Activated naive CD8-positive, alpha-beta T cell treated with anti-CD3 and anti-CD28 coated beads, Interleukin-2, amount 50 U/mL, for 24 hours (primary cell): Measurements from ENCODE around the gene RNF223.
"Not testable (repeated sequence)": the region's sequence is repeated elsewhere in the genome, so short reads cannot be mapped to it uniquely, and the experiment has no call there.

Source experiments
- ATAC-seq: fragments of 150-1000 bp; cut with Tn5 transposase; one replicate; pipeline ENCODE4 v1.10.0; 2021
- DNase-seq: peaks from one replicate; pipeline ENCODE4 v3.0.0; 2021
- H3K27ac Mint-ChIP-seq: one replicate; pipeline ENCODE4 v1.8.0; 2021; ENCODE audit warnings: mild to moderate bottlenecking, mixed read lengths
- H3K27me3 Mint-ChIP-seq: one replicate; pipeline ENCODE4 v1.8.0; 2021; ENCODE audit warnings: mixed read lengths
- H3K36me3 Mint-ChIP-seq: one replicate; pipeline ENCODE4 v1.8.0; 2021; ENCODE audit warnings: low read depth, mixed read lengths
- H3K4me1 Mint-ChIP-seq: one replicate; pipeline ENCODE4 v1.8.0; 2021; ENCODE audit warnings: mixed read lengths
- H3K4me3 Mint-ChIP-seq: one replicate; pipeline ENCODE4 v1.8.0; 2021; ENCODE audit warnings: mild to moderate bottlenecking, moderate library complexity, mixed read lengths
- H3K9me3 Mint-ChIP-seq: one replicate; pipeline ENCODE4 v1.8.0; 2021; ENCODE audit warnings: mixed read lengths

Gene RNF223

DNA sequence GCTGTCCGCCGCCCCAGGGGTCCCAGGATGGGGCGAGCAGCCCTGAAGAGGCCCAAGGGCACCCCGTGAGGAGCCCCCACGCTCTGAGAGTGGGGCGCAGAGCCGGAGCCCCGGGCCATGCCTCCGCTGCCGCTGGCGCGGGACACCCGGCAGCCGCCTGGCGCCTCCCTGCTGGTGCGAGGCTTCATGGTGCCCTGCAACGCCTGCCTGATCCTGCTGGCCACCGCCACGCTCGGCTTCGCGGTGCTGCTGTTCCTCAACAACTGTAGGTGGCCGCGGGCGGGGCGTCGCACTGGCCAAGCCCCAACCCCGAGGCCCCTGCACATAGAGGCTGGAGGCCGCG is 39.7 kb downstream of the RNF223 start:
- H3K4me1 Mint-ChIP-seq, result peaks cover 19% of the 10 kb centered on the region

DNA sequence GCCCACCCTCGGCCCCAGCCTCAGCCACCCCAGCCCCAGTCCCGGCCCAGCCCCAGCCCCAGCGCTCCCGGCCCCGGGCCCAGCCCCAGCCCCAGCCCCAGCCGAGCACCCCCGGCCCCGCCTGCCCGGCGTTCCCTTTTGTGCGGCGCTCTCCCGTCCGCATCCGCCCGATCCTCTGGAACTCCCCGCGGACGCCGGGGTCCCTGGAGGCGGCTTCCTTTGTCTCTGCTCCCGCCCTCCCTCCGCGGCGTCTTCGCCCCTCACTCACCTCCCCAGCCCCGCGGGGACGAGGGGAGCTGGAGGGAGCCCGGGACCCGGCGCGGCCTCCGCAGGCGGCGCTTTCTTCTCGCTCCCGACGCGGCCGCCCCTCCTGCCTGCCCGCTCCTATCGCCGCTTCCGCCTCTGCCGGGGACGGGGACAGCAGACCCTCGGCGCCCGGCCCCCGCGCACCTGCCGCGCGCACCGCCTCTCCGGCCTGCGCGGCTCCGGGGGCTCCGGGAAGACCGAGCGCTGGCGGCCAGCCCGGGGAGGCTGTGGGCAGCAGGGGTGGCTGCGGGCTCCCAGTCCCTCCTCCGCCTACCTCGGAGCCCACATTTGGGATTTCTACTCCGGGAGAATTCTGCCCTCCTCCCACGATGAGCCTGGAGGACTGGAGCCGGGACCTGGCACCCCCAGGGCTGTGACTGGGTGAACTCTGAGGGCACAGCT is 40.2 kb downstream of the RNF223 start:
- Mint-ChIP-seq H3K4me1 (peaks cover 13% of the 10 kb centered on the region), H3K9me3 (no peaks in the 10 kb centered on the region), H3K4me3 (peak overlapping the region; percentile 53), H3K27ac (no peak overlapping the region), H3K27me3 (peaks cover 12% of the 10 kb centered on the region), H3K36me3 (no peaks in the 10 kb centered on the region)
- DNase-seq (peak; percentile 35), ATAC-seq (no peak)

More for the DNA sequence above, 39.7 kb downstream of the RNF223 start:
- Mint-ChIP-seq H3K27me3 (peaks cover 13% of the 10 kb centered on the region), H3K27ac (no peak overlapping the region), H3K4me3 (peak overlapping the region; percentile 53), H3K9me3 (no peaks in the 10 kb centered on the region), H3K36me3 (no peaks in the 10 kb centered on the region)
- ATAC-seq (no peak), DNase-seq (no peak)

DNA sequence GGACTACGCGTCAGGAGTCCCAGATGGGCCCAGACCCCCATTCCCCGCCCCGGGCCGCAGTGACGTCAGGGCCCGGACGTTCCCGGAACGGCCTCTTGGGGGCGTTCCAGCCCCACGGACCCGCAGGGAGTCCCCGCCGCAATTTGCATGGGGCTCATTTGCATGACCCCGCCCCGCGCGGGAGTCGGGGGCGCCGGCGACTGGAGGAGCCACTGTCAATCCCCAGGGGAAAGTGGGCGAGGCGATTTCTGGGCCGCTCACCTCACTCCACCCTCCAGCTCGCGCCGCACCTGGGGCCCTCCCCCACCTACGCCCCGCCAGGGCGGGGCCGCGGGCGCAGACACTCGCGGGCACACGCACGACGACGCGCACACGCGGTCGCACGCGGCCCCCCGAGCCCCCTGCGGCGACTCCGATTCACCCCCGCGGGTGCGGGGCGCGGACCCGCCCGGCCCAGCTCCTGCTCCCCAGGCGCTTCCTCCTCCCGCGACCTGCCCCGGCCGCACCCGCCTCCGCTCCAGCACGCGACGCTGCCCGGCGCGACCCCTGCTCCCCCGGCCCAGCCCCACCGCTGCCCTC is 41.0 kb downstream of the RNF223 start:
- Mint-ChIP-seq H3K4me1 (peaks cover 7% of the 10 kb centered on the region), H3K9me3 (no peaks in the 10 kb centered on the region), H3K36me3 (no peaks in the 10 kb centered on the region), H3K27ac (no peak overlapping the region), H3K27me3 (peaks cover 8% of the 10 kb centered on the region), H3K4me3 (no peak overlapping the region)
- peak; percentile 95 for ATAC-seq
- DNase-seq, result peak; percentile 96

DNA sequence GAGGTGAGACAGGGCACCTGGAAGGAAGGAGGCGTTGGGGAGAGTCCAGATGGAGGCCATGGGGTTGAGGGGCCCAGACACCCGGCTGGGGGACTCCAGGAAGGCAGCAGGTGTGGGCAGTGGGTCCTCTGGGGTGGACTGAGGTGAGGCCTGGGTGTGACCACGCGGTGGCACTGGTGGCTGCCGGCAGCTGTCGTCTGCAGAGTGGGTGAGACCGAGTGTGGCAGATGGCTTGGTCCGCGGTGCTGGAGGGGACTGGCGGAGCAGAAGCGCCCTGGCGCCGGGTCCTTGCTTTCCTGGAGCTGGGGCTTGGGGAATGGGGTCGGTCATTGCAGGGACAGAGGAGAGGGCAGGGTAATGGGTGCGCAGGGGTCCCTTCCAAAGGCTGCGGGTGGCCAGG is 41.7 kb downstream of the RNF223 start:
- ATAC-seq, result no peak
- Mint-ChIP-seq H3K36me3 (no peaks in the 10 kb centered on the region), H3K9me3 (no peaks in the 10 kb centered on the region), H3K4me3 (peak overlapping the region; percentile 27), H3K27me3 (peaks cover 8% of the 10 kb centered on the region), H3K27ac (no peak overlapping the region), H3K4me1 (peaks cover 7% of the 10 kb centered on the region)
- DNase-seq, result no peak

DNA sequence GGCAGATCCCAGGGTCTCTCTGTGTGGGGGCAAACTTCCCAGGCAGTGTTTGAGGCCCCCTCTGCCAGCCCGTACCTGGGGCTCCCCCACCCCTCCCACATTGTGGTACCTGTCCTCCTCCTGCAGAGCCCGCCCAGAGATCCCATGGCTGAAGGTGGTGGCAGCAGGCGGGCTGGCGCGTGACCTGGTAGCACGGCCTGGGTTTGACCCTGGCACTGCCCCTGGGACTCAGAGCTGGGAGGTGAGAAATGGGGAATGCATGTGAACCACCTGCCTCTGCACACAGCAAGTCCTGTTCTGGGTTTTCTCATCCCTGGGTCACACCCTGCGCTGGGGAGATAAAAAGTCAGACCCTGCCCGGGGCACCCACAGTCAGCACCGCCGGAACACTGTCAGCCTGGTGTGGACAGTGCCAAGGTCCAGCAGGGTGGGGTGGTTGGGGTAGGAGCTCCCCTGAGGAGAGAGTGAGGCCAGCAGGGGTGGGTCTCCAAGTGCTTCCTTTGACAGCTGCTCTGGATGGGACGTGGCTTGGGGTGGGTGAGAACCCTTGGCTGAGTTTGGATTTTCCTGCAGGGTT is 42.4 kb downstream of the RNF223 start:
- Mint-ChIP-seq H3K9me3 (no peaks in the 10 kb centered on the region), H3K4me3 (peak overlapping the region; percentile 27), H3K27me3 (peaks cover 9% of the 10 kb centered on the region), H3K4me1 (peaks cover 7% of the 10 kb centered on the region), H3K36me3 (no peaks in the 10 kb centered on the region), H3K27ac (no peak overlapping the region)
- no peak for ATAC-seq
- DNase-seq, result no peak

DNA sequence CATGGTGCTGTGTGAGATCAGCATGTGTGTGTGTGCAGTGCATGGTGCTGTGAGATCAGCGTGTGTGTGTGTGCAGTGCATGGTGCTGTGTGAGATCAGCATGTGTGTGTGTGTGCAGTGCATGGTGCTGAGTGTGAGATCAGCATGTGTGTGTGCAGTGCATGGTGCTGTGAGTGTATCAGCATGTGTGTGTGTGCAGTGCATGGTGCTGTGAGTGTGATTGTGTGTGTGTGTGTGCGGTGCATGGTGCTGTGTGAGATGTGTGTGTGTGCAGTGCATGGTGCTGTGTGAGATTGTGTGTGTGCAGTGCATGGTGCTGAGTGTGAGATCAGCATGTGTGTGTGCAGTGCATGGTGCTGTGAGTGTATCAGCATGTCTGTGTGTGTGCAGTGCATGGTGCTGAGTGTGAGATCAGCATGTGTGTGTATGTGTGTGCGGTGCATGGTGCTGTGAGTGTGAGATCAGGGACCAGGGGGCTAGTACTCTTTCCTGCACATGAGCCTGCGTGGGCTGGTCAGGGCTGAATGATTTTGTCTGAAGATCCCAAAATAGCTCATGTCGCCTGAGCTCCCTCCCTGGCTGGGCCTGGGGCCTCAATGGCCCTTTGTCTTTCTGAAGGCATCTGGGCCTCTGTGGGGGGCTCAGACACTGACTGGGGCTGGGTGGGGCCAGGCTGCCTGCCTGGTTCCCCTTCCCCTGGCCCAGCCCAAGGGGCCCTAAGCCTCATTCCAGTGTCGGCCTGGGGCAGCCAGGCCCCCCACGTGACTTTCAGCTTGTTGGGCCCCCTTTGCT is 43.0 kb downstream of the RNF223 start:
- not testable (repeated sequence) for H3K4me1 Mint-ChIP-seq, H3K27me3 Mint-ChIP-seq, H3K4me3 Mint-ChIP-seq, H3K9me3 Mint-ChIP-seq, H3K27ac Mint-ChIP-seq, DNase-seq, H3K36me3 Mint-ChIP-seq, ATAC-seq

DNA sequence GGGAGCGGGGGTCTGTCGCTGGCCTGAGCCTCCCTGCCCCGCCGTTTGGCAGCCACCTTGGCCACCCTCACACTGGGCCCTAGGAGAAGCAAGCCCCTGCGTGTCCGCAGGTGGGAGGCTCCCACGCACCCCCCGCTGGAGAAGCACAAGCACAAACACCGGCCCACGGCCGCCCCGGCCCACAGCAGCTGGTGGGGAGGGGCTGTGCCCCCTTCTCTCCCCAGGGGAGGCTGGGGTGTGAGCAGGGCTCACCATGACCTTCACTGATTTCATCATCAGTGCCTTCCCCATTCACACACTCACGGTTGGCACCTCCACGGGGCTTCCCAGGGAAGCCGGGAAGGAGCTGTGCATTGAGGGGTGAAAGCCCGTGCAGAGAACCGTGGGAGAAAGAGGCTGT is 46.3 kb downstream of the RNF223 start:
- Mint-ChIP-seq H3K4me3 (no peak overlapping the region), H3K27me3 (peaks cover 4% of the 10 kb centered on the region), H3K36me3 (no peaks in the 10 kb centered on the region), H3K9me3 (no peaks in the 10 kb centered on the region), H3K4me1 (peaks cover 7% of the 10 kb centered on the region), H3K27ac (no peak overlapping the region)
- DNase-seq (no peak), ATAC-seq (no peak)

DNA sequence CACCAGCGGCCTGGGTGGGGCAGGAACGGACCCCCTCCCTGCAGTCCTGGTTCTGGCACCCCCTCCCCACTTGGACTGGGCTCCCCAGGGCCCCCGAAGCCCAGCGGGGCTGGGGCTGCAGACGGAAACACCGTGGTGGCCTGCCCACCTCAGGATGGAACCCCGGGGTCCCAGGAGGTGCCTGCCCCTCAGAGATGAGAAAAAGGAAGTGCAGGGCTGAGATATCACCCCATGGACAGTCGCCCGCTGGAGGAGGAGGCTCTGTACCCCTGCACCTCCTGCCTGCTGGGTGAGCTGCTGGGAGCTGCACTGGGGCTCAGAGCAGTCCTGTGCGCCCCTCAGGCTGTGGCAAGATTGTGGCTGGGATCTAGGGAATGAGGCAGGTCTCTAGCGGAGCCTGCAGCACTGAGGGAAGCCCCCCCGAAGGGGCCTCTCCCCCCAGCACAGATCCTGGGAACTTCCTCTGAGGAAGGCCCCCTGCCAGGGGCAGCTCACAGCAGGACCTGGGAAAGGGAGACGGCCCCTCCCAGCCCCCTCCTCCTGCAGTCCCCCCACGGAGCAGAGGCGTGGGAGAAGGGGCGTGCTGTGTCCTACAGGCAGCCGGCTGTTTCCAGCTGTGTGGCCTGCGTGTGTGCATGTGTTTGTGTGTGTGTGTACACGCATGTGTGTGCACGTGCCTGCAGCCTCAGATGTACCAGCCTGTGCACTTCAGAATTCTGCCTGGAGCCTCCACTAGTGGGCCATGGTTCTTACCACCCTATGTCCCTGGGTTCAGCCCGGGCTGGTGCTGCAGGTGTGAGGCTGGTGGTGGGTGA is 47.3 kb downstream of the RNF223 start:
- H3K4me3 Mint-ChIP-seq, result no peak overlapping the region
- no peak overlapping the region for H3K27ac Mint-ChIP-seq
- H3K27me3 Mint-ChIP-seq, result peaks cover 1% of the 10 kb centered on the region
- ATAC-seq, result no peak
- H3K4me1 Mint-ChIP-seq, result peaks cover 4% of the 10 kb centered on the region
- H3K9me3 Mint-ChIP-seq, result no peaks in the 10 kb centered on the region
- no peak for DNase-seq
- no peaks in the 10 kb centered on the region for H3K36me3 Mint-ChIP-seq

DNA sequence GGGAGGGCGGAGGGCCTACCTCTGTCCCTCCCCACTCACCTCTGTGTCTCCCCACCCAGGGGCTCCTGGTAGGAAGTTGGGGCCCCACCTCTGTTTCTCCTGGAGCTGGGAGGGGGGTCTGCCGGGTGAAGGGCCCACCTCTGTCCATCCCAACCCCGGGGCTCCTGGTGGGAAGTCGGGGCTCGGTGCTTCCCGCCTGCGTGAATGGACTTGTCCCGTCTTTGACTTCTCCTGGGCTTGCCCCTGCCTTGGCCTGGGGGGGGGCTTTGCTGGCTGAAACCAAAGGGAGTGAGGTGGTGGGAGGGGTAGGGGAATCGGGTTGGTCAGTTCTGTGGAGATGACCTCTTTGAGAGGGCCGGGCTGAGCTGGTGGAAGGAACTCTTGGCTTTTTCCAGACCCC is 48.4 kb downstream of the RNF223 start:
- ATAC-seq, result no peak
- Mint-ChIP-seq H3K4me3 (no peak overlapping the region), H3K9me3 (no peaks in the 10 kb centered on the region), H3K4me1 (peaks cover 6% of the 10 kb centered on the region), H3K27me3 (peaks cover 1% of the 10 kb centered on the region), H3K36me3 (no peaks in the 10 kb centered on the region), H3K27ac (no peak overlapping the region)
- no peak for DNase-seq

DNA sequence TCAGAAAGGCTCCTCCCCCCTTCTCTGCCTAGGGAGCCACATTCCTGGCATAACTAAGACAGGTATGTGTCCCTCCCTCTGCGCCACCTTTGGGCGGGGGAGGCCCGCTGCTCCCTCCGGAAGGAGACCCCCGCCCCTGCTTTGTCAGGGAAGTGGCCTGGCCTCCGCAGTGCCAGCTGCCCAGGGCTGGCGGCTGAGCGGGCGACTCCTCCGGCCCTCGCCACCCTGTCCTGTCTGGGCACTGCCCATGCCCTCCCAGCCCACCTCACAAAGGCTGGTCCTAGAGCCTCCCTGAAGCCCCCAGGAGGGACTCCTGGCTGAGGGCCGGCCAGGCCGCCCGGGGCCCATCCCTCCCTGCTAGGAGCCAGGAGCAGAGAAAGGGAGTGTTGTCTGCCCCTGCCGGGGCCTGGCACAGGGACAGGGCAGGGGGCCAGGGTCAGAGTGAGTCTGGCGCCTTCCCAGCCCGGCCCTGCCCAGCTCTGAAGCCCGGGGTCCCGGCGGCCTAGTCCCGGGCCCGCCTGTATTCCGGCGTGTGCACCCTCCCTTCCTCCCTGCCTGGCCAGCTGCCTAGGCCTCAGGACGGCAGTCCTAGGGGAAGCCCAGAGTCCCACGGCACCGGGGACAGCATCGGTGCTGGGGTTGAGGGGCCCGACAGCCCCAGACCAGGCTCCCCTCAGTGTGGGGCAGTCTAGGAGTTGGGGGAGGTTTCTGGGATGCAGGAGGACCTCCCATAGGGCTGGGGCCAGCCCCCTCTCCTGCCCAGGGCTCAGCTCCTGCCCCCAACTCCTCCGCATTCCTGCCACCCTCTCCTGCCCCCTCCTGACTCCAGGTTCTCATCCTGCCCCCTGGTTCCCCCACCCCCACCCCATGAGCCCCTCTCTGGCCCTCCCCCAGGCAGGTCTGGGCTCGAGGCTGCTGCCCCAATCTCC is 49.1 kb downstream of the RNF223 start:
- Mint-ChIP-seq H3K36me3 (no peaks in the 10 kb centered on the region), H3K4me1 (peaks cover 6% of the 10 kb centered on the region), H3K9me3 (no peaks in the 10 kb centered on the region), H3K27ac (no peak overlapping the region), H3K4me3 (no peak overlapping the region), H3K27me3 (peaks cover 1% of the 10 kb centered on the region)
- ATAC-seq (no peak), DNase-seq (no peak)

DNA sequence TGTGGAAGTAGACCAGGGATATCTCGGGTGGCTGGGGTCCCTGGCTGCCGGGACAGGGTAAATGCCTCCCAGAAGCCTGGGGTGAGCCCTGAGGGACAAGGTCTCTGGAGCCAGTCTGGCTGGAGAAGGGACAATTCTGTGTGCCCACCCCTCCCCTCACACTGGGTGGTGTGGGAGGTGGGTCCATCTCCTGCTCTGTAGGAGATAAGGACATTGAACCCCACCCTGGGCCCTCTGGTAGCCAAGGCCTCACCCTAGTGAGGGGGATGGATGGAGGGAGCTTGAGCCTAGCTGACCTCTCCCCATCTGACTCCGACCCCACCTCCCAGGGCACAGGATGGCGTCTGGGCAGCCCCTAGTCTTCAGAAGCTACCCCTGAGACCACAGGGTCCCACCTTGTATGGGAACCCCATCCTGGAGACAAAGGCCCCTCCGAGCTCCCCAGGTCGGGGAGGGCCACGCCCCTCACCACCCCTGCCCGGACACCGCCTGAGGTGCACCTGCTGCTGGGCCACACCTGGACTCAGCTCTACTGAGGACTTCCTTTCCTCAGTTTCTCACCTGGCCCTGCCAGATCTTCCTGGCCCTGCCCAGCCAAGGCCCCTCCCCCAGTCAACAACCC is 49.8 kb downstream of the RNF223 start:
- H3K9me3 Mint-ChIP-seq, result no peaks in the 10 kb centered on the region
- peaks cover 1% of the 10 kb centered on the region for H3K27me3 Mint-ChIP-seq
- H3K36me3 Mint-ChIP-seq, result no peaks in the 10 kb centered on the region
- DNase-seq (no peak), ATAC-seq (no peak)
- peaks cover 6% of the 10 kb centered on the region for H3K4me1 Mint-ChIP-seq
- no peak overlapping the region for H3K27ac Mint-ChIP-seq
- H3K4me3 Mint-ChIP-seq, result no peak overlapping the region

DNA sequence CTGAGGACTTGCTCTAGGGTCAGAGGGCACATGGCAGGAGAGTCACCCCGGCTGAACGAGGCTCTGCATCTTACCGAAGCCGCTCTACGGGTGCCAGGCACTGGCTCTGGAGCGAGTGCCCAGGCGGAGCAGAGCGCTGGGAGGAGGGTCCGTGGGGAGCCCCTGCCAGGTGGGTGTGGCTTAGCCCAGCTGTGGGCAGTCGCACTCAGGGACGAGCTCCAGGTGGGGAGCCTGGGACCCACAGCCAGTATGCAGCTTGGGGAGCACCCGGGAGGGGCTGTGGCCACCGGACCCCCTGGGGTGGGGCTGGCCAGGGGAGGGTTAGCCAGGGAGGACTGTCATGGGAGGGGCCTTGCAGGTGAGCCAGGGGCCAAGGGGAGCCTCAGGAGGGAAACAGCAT is 50.4 kb downstream of the RNF223 start:
- H3K9me3 Mint-ChIP-seq, result no peaks in the 10 kb centered on the region
- peaks cover 8% of the 10 kb centered on the region for H3K4me1 Mint-ChIP-seq
- no peak overlapping the region for H3K27ac Mint-ChIP-seq
- no peak overlapping the region for H3K4me3 Mint-ChIP-seq
- DNase-seq (no peak), ATAC-seq (no peak)
- peaks cover 1% of the 10 kb centered on the region for H3K27me3 Mint-ChIP-seq
- H3K36me3 Mint-ChIP-seq, result no peaks in the 10 kb centered on the region

DNA sequence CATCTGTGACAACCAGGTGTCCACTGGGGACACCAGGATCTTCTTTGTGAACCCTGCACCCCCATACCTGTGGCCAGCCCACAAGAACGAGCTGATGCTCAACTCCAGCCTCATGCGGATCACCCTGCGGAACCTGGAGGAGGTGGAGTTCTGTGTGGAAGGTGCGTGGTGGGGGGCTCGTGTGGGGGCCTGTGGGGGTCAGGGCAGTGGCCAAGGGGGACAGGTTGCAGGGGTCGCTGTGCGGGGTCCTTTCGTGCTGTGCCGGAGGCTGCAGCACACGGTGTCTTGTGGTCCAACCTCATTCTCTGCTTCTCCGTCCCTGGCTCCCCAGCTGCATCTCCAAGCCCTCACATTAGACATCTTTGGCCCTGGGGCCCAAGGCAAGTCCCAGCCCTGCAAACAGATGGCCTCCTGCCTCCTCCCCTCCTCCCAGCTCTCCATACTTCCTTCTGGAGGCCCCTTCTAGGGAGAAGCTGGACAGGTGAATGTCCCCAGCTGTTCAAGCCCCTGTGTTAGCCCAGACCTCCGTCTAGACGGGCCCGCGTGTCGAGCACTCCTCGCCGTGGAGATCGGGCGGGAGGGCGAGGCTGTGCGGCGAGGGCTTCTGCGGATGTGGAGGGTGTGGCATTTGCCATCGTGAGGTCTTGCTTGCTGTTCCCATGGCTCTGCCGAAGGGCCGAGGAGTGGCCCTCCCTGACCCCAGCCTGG is 51.6 kb downstream of the RNF223 start:
- no peaks in the 10 kb centered on the region for H3K9me3 Mint-ChIP-seq
- H3K36me3 Mint-ChIP-seq, result no peaks in the 10 kb centered on the region
- no peak overlapping the region for H3K4me3 Mint-ChIP-seq
- no peak overlapping the region for H3K27ac Mint-ChIP-seq
- no peak for DNase-seq
- ATAC-seq, result no peak
- peaks cover 8% of the 10 kb centered on the region for H3K4me1 Mint-ChIP-seq
- H3K27me3 Mint-ChIP-seq, result peaks cover 1% of the 10 kb centered on the region
